GM23338 (cell line): ENCODE results near the gene ZBP1. TPM values are rescaled to one million over a fixed set of nuclear protein-coding genes. Genes with fewer than 3 reads are reported as not detected.

ENCODE experiments used
- ATAC-seq: fragments of 200-7000 bp; cut with Tn5 transposase; 3 replicates; pipeline ENCODE4 v1.9.1; 2020
- DNase-seq: peaks from one replicate; pipeline ENCODE4 v3.0.0-alpha.2; 2015; ENCODE audit warnings: low spot score
- H2AFZ ChIP-seq: fragments of 200-600 bp; sonication (generic); 2 replicates; pipeline ENCODE4 v1.8.0; 2016; ENCODE audit warnings: antibody characterized with exemption, mild to moderate bottlenecking, moderate library complexity
- H3F3A ChIP-seq: fragments of 200-600 bp; sonication (generic); replicated peaks from 2 replicates; pipeline ENCODE4 v1.8.0; 2017; ENCODE audit warnings: antibody characterized with exemption, mixed run types, low read depth
- H3K27ac ChIP-seq: fragments of 200-600 bp; sonication (generic); 2 replicates; pipeline ENCODE4 v1.6.1; 2016; ENCODE audit warnings: low read depth
- H3K27me3 ChIP-seq: fragments of 200-600 bp; sonication (generic); 2 replicates; pipeline ENCODE4 v1.8.0; 2016; ENCODE audit warnings: mild to moderate bottlenecking, mixed run types, moderate library complexity; ENCODE audit not compliant: insufficient read depth
- H3K36me3 ChIP-seq: fragments of 200-600 bp; sonication (generic); 2 replicates; pipeline ENCODE4 v1.8.0; 2016; ENCODE audit warnings: mild to moderate bottlenecking; ENCODE audit not compliant: insufficient read depth
- H3K4me1 ChIP-seq: fragments of 200-600 bp; sonication (generic); 2 replicates; pipeline ENCODE4 v1.8.0; 2016; ENCODE audit warnings: mild to moderate bottlenecking, moderate library complexity; ENCODE audit not compliant: insufficient read depth
- H3K4me2 ChIP-seq: fragments of 200-600 bp; sonication (generic); 2 replicates; pipeline ENCODE4 v1.7.1; 2017; ENCODE audit warnings: mixed run types
- H3K4me3 ChIP-seq: fragments of 200-600 bp; sonication (generic); 2 replicates; pipeline ENCODE4 v1.6.1; 2016; ENCODE audit warnings: mixed run types
- H3K79me2 ChIP-seq: fragments of 200-600 bp; sonication (generic); replicated peaks from 2 replicates; pipeline ENCODE4 v1.8.0; 2017; ENCODE audit warnings: mild to moderate bottlenecking; ENCODE audit not compliant: insufficient read depth
- H3K9me2 ChIP-seq: fragments of 200-600 bp; sonication (generic); 2 replicates; pipeline ENCODE4 v1.8.0; 2017; ENCODE audit not compliant: insufficient read depth
- H4K20me1 ChIP-seq: fragments of 200-600 bp; sonication (generic); replicated peaks from 2 replicates; pipeline ENCODE4 v1.8.0; 2017; ENCODE audit warnings: mild to moderate bottlenecking; ENCODE audit not compliant: insufficient read depth
- H3K27ac Mint-ChIP-seq: 2 replicates; pipeline ENCODE4 v1.8.0; 2020; ENCODE audit warnings: inconsistent platforms, mild to moderate bottlenecking, moderate library complexity, mixed read lengths
- H3K27me3 Mint-ChIP-seq: 3 replicates; pipeline ENCODE4 v1.8.0; 2022; ENCODE audit warnings: low read depth, mild to moderate bottlenecking, moderate library complexity, mixed read lengths, inconsistent platforms; ENCODE audit not compliant: insufficient read depth, poor library complexity
- H3K36me3 Mint-ChIP-seq: 3 replicates; pipeline ENCODE4 v1.8.0; 2021; ENCODE audit warnings: low read depth, mild to moderate bottlenecking, inconsistent platforms, moderate library complexity, mixed read lengths
- H3K4me1 Mint-ChIP-seq: 3 replicates; pipeline ENCODE4 v1.8.0; 2020; ENCODE audit warnings: mild to moderate bottlenecking, inconsistent platforms, mixed read lengths
- H3K4me3 Mint-ChIP-seq: 3 replicates; pipeline ENCODE4 v1.8.0; 2021; ENCODE audit warnings: moderate library complexity, mild to moderate bottlenecking, inconsistent platforms, mixed read lengths
- H3K9me3 Mint-ChIP-seq: 3 replicates; pipeline ENCODE4 v1.8.0; 2020; ENCODE audit warnings: moderate library complexity, mild to moderate bottlenecking, inconsistent platforms, mixed read lengths
- CREB1 ChIP-seq: fragments of 250-450 bp; sonication (Bioruptor Pico); IDR thresholded peaks from 2 replicates; pipeline ENCODE4 v1.5.0; 2020; ENCODE audit warnings: low read depth, mild to moderate bottlenecking, moderate library complexity
- CTCF ChIP-seq, 2 experiments: fragments of 200-600 bp in 1 of 2; sonication (generic) in 1 of 2; conservative IDR thresholded peaks; 2 replicates each; pipeline versions ENCODE4 v1.5.1 to v1.6.1; 2016 to 2017; ENCODE audit warnings: antibody characterized with exemption in 2 of 2, low read depth in 2 of 2, mild to moderate bottlenecking in 2 of 2, moderate library complexity in 1 of 2
- EZH2 ChIP-seq: fragments of 200-600 bp; sonication (generic); IDR thresholded peaks from one replicate; pipeline ENCODE4 v1.8.0; 2017; ENCODE audit warnings: antibody characterized with exemption, mild to moderate bottlenecking, low read depth; ENCODE audit not compliant: unreplicated experiment
- EZH2phosphoT487 ChIP-seq: fragments of 200-600 bp; sonication (generic); IDR thresholded peaks from one replicate; pipeline ENCODE4 v1.8.1; 2018; ENCODE audit warnings: antibody characterized with exemption; ENCODE audit not compliant: unreplicated experiment
- JUNB ChIP-seq: IDR thresholded peaks from one replicate; pipeline ENCODE4 v1.6.1; 2016; ENCODE audit warnings: antibody characterized with exemption; ENCODE audit not compliant: unreplicated experiment
- POLR2AphosphoS5 ChIP-seq: IDR thresholded peaks from 2 replicates; pipeline ENCODE4 v1.6.1; 2016; ENCODE audit warnings: antibody characterized with exemption, low read depth
- REST ChIP-seq: IDR thresholded peaks from one replicate; pipeline ENCODE4 v1.6.1; 2018; ENCODE audit warnings: antibody characterized with exemption; ENCODE audit not compliant: unreplicated experiment
- ZNF462 ChIP-seq: fragments of 250-450 bp; sonication (Bioruptor Pico); IDR thresholded peaks from 2 replicates; pipeline ENCODE4 v1.5.0; 2020; ENCODE audit warnings: mild to moderate bottlenecking, moderate library complexity
- polyA plus RNA-seq: library from polyadenylated mRNA; unstranded; fragments of >200 nt; fragmentation: Nextera tagmentation; extraction: Ambion mirVana; gene quantifications from 2 replicates; pipeline ENCODE4 v1.2.1, GENCODE V29; 2016
- total RNA-seq: library from RNA; depleted of rRNA; stranded (reverse); fragments of >200 nt; shearing (Covaris generic); gene quantifications from 2 replicates; pipeline ENCODE4 v1.2.3, GENCODE V29; 2014

Gene ZBP1
- total and polyA plus RNA-seq, 2 experiments from 2014 or later = not detected

- no peak overlapping the region for H3K4me2 ChIP-seq
- no peak overlapping the region for H3K4me3 ChIP-seq
- Mint-ChIP-seq H3K27me3 (peaks cover 13% of the 10 kb centered on the region), H3K9me3 (peaks cover 12% of the 10 kb centered on the region; the same call in 2 of the 3 replicates), H3K27ac (no peak overlapping the region), H3K4me3 (no peak overlapping the region), H3K36me3 (no peaks in the 10 kb centered on the region), H3K4me1 (peaks cover 1% of the 10 kb centered on the region)
- H3K36me3 ChIP-seq = no peaks in the 10 kb centered on the region
- no peaks in the 10 kb centered on the region for H3K9me2 ChIP-seq
- no peak overlapping the region for H2AFZ ChIP-seq
- no peak overlapping the region for H3K27ac ChIP-seq
- DNase-seq = no peak
- H3K4me1 ChIP-seq = no peaks in the 10 kb centered on the region
- ATAC-seq = no peak
- TF ChIP-seq JUNB (no peak), CREB1 (CRISPR knock-in tag) (no peak), EZH2phosphoT487 (no peak), POLR2AphosphoS5 (no peak), ZNF462 (CRISPR knock-in tag) (no peak), REST (no peak), EZH2 (no peak), CTCF (conservative IDR thresholded peaks at IDR 0.05; ENCODE audit: low read depth in 2 of 2) (no peak)
- H3K79me2 ChIP-seq = no peaks in the 10 kb centered on the region
- H3F3A ChIP-seq = no peaks in the 10 kb centered on the region
- no peaks in the 10 kb centered on the region for H4K20me1 ChIP-seq
- H3K27me3 ChIP-seq = no peaks in the 10 kb centered on the region
Observed at GRCh38 chr20:57587989-57588377, 32.2 kb downstream of the ZBP1 start.
